GM20431 (cell line): ENCODE results near the gene MAPK8.

Experiments used
- in situ Hi-C: fragments of 300-500 bp; cut with MseI, MboI; formaldehyde crosslinking; loops from one replicate; pipeline ENCODE4 v1.15.0; 2020; ENCODE audit warnings: low sequenced_read_pairs; ENCODE audit not compliant: unreplicated experiment

The MAPK8 gene

GRCh38 chr10:48366261-48366660 is 59.8 kb downstream of the MAPK8 start:
- in situ Hi-C loops, result loop anchor here (25.0 kb wide), 1 partner anchor 146 kb away; no protein-coding TSS in a partner anchor

- in situ Hi-C loops, result loop anchor here (25.0 kb wide), 1 partner anchor 143 kb away; no protein-coding TSS in a partner anchor
Measured at GRCh38 chr10:48369501-48369900, 63.0 kb downstream of the MAPK8 start.

DNA sequence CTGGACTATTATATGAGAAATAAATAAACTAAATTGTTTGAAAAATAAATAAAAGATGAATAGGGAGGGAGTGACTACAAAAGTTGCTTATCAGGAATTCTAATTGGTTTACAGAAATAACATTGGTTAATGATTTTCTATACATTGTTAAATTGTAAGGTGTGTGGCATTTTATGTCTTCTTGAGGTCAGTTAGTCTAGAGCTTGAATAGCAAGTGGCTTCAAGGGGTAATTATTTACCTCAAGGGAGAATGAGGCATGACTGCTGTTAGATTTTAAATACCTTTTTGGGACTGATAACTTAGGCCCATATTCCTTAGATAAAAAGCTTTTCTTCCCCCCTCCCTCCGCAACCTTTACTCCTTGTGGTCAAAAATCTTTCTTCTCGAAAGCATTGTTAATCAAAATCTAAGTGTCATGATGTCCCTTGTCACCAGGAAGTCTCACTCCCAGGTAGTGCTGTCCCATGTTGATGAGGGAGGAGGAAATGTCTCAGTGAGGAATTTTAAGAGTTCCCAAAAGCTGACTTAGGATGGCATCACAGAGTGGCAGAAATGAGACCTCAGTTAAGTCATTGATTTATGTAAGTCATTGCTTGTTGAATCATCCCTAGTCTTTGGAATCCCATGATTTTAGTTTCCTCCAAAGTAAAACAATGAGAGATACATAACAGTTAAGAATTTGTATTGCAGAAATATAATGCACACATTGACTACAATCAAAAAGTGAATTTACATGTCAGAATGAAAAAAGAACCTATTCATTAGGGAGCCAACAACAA is 71.5 kb downstream of the MAPK8 start:
- in situ Hi-C loops, result no loop called here

DNA sequence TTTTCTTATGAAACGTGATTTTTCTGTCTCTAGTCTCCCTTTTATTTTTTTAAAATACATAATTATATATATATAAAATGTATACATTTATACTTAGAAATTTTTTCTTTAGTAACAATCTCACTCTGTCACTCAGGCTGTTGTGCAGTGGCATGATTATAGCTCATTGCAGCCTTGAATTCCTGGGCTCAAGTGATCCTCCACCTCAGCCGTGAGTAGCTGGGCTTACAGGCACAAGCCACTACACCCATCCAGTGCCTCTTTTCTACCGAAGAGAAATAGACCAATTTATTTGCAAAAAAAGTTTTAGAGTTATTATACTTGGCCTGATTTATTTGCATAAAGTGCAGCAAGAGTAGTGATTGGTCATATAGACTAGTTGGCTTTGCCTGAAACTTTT is 72.2 kb downstream of the MAPK8 start:
- in situ Hi-C loops, result no loop called here

- in situ Hi-C loops, result no loop called here
Measured at GRCh38 chr10:48381971-48382370, 75.5 kb downstream of the MAPK8 start.

GRCh38 chr10:48382982-48383381 is 76.5 kb downstream of the MAPK8 start:
- in situ Hi-C loops, result no loop called here

DNA sequence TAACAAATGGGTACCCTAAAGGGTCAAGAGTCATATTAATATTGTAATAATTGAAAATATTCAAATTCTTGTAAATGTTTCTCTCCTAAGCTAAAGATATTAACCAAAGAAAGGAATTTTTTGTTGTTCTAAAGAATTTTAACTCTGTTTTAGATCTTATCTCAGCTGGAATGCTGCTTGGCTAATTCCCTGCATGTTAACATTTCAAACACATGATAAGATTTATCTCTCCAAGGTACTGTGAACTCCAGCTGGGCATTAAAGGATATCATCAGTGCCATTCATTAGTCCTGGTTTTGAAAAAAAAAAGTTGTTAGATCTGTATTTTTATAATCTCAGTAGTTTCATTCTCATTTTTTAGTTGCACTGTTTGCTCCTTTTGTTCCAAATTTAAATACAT is 76.9 kb downstream of the MAPK8 start:
- in situ Hi-C loops, result no loop called here

DNA sequence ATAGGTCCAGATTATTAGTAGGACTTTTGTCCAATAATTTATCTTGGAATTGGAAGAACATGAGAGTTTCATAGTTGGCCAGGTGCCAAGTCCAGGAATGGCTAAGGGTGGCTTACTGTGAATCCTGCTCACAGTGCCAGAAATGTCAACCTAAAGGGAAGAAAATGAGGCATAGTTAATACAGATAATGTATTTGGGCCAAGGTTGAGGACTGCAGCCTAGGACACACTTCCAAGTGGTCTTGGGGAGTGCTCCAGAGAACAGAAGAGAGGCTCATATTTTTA is 78.2 kb downstream of the MAPK8 start:
- in situ Hi-C loops, result no loop called here

- in situ Hi-C loops, result no loop called here
Measured at GRCh38 chr10:48389272-48389671, 82.8 kb downstream of the MAPK8 start.

DNA sequence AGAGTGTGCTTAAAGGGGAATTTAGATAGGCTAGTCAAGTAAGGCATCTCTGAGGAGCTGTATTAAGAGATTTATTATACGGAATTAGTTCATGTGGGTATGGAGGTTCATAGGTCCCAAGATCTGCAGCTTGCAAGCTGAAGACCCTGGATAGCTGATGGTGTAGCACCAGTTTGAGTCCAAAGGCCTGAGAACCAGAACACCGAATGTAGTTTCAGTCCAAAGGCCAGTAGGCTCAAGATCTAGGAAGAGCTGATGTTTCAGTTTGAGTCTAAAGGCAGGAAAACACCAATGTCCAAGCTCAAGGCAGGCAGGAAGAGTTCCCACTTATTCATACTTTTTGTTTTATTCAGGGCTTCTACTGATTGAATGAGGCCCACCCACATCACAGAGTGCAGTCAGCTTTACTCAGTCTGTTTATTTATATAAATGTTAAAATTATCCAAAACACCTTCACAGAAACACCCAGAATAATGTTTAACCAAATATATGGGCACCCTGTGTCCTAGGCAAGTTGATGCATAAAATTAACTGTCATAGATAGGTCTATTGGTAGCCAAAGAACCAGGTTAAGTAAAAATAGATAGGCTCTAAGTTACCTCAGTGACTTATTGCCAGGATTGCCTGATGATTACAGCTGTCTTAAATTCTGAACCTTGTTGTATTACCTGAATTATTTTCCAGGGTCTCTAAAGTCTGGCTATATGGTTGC is 83.5 kb downstream of the MAPK8 start:
- in situ Hi-C loops, result no loop called here

GRCh38 chr10:48390558-48390871 is 84.0 kb downstream of the MAPK8 start:
- in situ Hi-C loops, result no loop called here

DNA sequence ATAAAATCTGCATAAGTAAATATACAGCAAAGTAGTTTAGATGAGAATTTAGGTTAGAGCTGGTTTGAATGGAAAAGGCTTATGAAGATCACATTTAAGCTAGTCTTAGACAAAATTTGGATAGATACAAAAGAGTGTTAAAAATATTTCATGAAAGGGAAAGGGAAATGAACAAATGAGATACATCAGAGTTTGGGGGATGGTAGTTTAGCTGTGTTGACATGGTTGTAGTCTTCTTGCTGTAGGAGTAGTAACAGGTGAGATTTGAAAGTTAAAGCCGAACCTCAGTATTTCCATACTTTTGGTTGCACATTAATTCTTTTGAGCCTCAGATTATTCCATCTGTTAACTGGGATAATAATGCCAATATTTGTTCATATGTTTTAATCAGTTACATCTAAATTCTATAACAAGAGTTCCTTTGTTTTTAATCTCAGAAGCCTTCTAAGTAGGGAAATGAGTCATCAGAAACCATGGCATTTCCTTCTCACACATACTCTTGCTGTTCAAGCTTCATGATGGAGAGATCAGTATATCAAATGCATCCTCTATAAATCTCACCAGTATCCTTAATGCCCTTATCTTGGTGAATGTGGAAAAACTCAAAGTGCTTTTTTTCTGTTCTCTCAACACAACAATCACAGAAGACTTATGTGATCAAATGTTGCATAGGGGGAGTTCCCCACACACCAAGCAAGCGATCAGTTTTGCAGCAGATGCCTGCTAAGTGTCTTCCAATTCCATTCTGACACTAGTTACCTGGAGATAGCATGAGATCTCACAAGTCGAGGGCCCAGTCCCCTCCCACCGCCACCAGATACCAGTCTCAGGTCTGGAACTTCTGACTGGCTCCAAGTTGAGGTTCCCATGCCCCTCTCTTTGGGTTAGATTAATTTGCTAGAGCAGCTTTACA is 84.7 kb downstream of the MAPK8 start:
- in situ Hi-C loops, result no loop called here

- in situ Hi-C loops, result no loop called here
Measured at GRCh38 chr10:48391994-48392393, 85.5 kb downstream of the MAPK8 start.

- in situ Hi-C loops, result no loop called here
Measured at GRCh38 chr10:48398261-48398660, 91.8 kb downstream of the MAPK8 start.

DNA sequence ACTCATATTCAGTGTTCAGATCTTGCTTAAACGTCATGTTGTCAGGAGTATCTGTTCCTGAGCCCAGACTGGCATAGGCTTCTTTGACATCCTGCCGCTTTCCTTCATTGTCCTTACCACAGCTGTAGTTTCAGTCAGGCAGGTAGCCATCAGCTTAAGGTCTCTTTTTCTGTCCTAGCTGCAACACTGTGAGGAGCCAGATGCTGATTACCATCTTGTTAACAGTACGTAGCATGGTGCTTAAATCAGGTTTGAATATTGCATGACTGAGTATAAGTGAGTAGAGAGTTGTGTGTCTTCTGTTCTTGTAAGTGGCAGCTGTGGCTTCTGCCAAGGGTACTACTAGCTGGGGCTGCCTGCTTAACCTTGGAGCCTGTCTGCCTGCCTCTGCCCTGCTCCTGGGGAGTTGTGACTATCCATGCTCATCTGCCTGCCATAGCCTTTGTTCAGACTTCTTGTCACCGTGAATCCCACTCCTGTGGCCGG is 92.6 kb downstream of the MAPK8 start:
- in situ Hi-C loops, result no loop called here

GRCh38 chr10:48399551-48399950 is 93.1 kb downstream of the MAPK8 start:
- in situ Hi-C loops, result no loop called here

DNA sequence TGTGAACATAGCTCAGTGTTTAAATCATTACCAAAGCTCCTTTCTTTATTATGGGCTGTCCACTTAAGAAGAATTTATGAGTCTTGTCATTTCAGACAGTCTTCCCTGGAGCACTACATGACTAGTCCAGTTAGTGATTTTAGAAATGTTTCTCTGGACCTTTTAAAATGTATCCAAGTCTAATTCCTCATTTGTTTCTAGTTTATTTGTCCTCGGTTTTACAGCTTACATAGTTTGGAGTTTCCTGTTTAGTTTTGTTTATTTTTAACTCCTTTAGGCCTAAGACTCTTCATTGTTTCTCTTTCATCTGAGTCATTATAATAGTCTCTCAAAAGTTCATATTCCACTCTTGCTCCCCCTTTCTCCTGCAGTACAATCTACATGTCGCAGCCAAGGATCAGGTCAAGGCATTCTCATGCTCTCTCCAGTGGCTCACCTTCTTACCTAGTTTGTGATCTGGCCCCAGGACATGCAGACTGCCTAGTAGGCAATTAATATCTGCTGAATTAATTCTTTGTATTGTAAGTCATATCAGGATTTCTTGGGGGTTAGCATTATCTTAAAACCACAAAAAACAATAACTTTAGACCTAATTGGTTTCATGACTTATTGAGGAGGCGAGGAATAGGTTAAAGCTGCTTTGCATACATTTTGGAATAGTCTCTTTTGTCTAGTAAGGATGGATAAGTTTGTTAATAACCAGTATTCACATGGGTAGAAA is 93.8 kb downstream of the MAPK8 start:
- in situ Hi-C loops, result no loop called here

- in situ Hi-C loops, result no loop called here
Measured at GRCh38 chr10:48400850-48401220, 94.4 kb downstream of the MAPK8 start.

GRCh38 chr10:48404646-48405045 is 98.2 kb downstream of the MAPK8 start:
- in situ Hi-C loops, result no loop called here

GRCh38 chr10:48406204-48406603 is 99.7 kb downstream of the MAPK8 start:
- in situ Hi-C loops, result no loop called here
